H9 (cell line): Measurements from ENCODE around the gene CHMP6. TPM values are rescaled to one million over a fixed set of nuclear protein-coding genes. Genes with fewer than 3 reads are reported as not detected.

Source experiments
- DNase-seq: peaks from one replicate; pipeline ENCODE4 v3.0.0-alpha.2; 2017
- H2AFZ ChIP-seq: one replicate; pipeline ENCODE4 v1.6.1; 2013; ENCODE audit warnings: mild to moderate bottlenecking, low read length, control low read depth, moderate library complexity
- H2AK5ac ChIP-seq: 2 replicates; pipeline ENCODE4 v1.6.1; 2013; ENCODE audit warnings: low read length, control low read depth, mixed read lengths; ENCODE audit not compliant: insufficient read length
- H2BK120ac ChIP-seq: one replicate; pipeline ENCODE4 v1.6.1; 2013; ENCODE audit warnings: low read depth, mild to moderate bottlenecking, low read length, control low read depth, inconsistent platforms; ENCODE audit not compliant: poor library complexity, severe bottlenecking
- H2BK12ac ChIP-seq: 2 replicates; pipeline ENCODE4 v1.6.1; 2013; ENCODE audit warnings: low read length, control low read depth, mixed read lengths, low read depth; ENCODE audit not compliant: insufficient read length
- H2BK15ac ChIP-seq: 2 replicates; pipeline ENCODE4 v1.6.1; 2013; ENCODE audit warnings: low read depth, low read length, control low read depth
- H2BK20ac ChIP-seq: one replicate; pipeline ENCODE4 v1.6.1; 2013; ENCODE audit warnings: low read depth, mild to moderate bottlenecking, low read length, control low read depth, inconsistent platforms; ENCODE audit not compliant: poor library complexity, severe bottlenecking
- H2BK5ac ChIP-seq: 2 replicates; pipeline ENCODE4 v1.6.1; 2013; ENCODE audit warnings: low read length, control low read depth, mixed read lengths; ENCODE audit not compliant: insufficient read length
- H3K14ac ChIP-seq: 2 replicates; pipeline ENCODE4 v1.6.1; 2013; ENCODE audit warnings: low read length, control low read depth; ENCODE audit not compliant: insufficient read depth
- H3K18ac ChIP-seq: 2 replicates; pipeline ENCODE4 v1.6.1; 2013; ENCODE audit warnings: low read depth, mild to moderate bottlenecking, mixed read lengths, low read length, control low read depth; ENCODE audit not compliant: insufficient read length
- H3K23ac ChIP-seq: 2 replicates; pipeline ENCODE4 v1.6.1; 2013; ENCODE audit warnings: low read length, control low read depth, mixed read lengths, low read depth; ENCODE audit not compliant: insufficient read length
- H3K23me2 ChIP-seq: 2 replicates; pipeline ENCODE4 v1.6.1; 2013; ENCODE audit warnings: low read depth, mild to moderate bottlenecking, mixed read lengths, low read length, control low read depth; ENCODE audit not compliant: insufficient read length, poor library complexity, severe bottlenecking
- H3K27ac ChIP-seq: 2 replicates; pipeline ENCODE4 v1.5.1; 2013; ENCODE audit warnings: low read length, control low read depth, mixed read lengths, low read depth; ENCODE audit not compliant: insufficient read length
- H3K27me3 ChIP-seq: 2 replicates; pipeline ENCODE4 v1.6.1; 2013; ENCODE audit warnings: low read length, control low read depth, inconsistent platforms; ENCODE audit not compliant: insufficient read depth
- H3K4ac ChIP-seq: 2 replicates; pipeline ENCODE4 v1.6.1; 2013; ENCODE audit warnings: low read depth, mild to moderate bottlenecking, control low read depth, inconsistent platforms, low read length, moderate library complexity
- H3K4me1 ChIP-seq: 2 replicates; pipeline ENCODE4 v1.6.1; 2013; ENCODE audit warnings: low read length, control low read depth, inconsistent platforms; ENCODE audit not compliant: insufficient read depth
- H3K4me2 ChIP-seq: 2 replicates; pipeline ENCODE4 v1.6.1; 2013; ENCODE audit warnings: low read length, control low read depth, mixed read lengths; ENCODE audit not compliant: insufficient read length, insufficient read depth
- H3K56ac ChIP-seq: 2 replicates; pipeline ENCODE4 v1.6.1; 2013; ENCODE audit warnings: low read depth, mild to moderate bottlenecking, mixed read lengths, low read length, control low read depth; ENCODE audit not compliant: insufficient read length
- H3K79me1 ChIP-seq: 2 replicates; pipeline ENCODE4 v1.6.1; 2013; ENCODE audit warnings: low read depth, mild to moderate bottlenecking, moderate library complexity, low read length, control low read depth, inconsistent platforms; ENCODE audit not compliant: insufficient read depth, poor library complexity, severe bottlenecking
- H3K79me2 ChIP-seq: 2 replicates; pipeline ENCODE4 v1.6.1; 2013; ENCODE audit warnings: low read length, control low read depth, inconsistent platforms; ENCODE audit not compliant: insufficient read depth
- H3K9ac ChIP-seq: 2 replicates; pipeline ENCODE4 v1.6.1; 2013; ENCODE audit warnings: low read length, control low read depth, mixed read lengths; ENCODE audit not compliant: insufficient read length; ENCODE audit errors: extremely low read depth
- H3K9me3 ChIP-seq: one replicate; pipeline ENCODE4 v1.6.1; 2013; ENCODE audit warnings: low read depth, low read length, inconsistent platforms; ENCODE audit not compliant: control insufficient read depth
- H3T11ph ChIP-seq: one replicate; pipeline ENCODE4 v1.6.1; 2013; ENCODE audit warnings: mild to moderate bottlenecking, low read length, control low read depth, inconsistent platforms
- H4K20me1 ChIP-seq: one replicate; pipeline ENCODE4 v1.6.1; 2013; ENCODE audit not compliant: control insufficient read depth, insufficient read length, insufficient read depth
- H4K5ac ChIP-seq: 2 replicates; pipeline ENCODE4 v1.6.1; 2013; ENCODE audit warnings: low read depth, mild to moderate bottlenecking, mixed read lengths, low read length, control low read depth; ENCODE audit not compliant: insufficient read length
- H4K8ac ChIP-seq: replicated peaks from 2 replicates; pipeline ENCODE4 v1.6.1; 2013; ENCODE audit warnings: low read length, control low read depth, mixed read lengths, low read depth; ENCODE audit not compliant: insufficient read length
- H4K91ac ChIP-seq: 2 replicates; pipeline ENCODE4 v1.6.1; 2013; ENCODE audit warnings: low read depth, mild to moderate bottlenecking, moderate library complexity, mixed read lengths, low read length, control low read depth; ENCODE audit not compliant: insufficient read length
- H3K27ac Mint-ChIP-seq, 3 experiments: 2 replicates in 2 of 3; 3 replicates in 1 of 3; pipeline ENCODE4 v1.8.0; 2020 to 2021; ENCODE audit warnings: mixed read lengths in 3 of 3, mild to moderate bottlenecking in 1 of 3, moderate library complexity in 1 of 3
- H3K27me3 Mint-ChIP-seq: 2 replicates; pipeline ENCODE4 v1.8.0; 2021; ENCODE audit warnings: low read depth, mild to moderate bottlenecking, moderate library complexity, mixed read lengths
- H3K36me3 Mint-ChIP-seq, 3 experiments: 2 replicates in 2 of 3; 3 replicates in 1 of 3; pipeline ENCODE4 v1.8.0; 2020 to 2021; ENCODE audit warnings: low read depth in 3 of 3, mixed read lengths in 3 of 3; ENCODE audit not compliant: insufficient read depth in 1 of 3
- H3K4me1 Mint-ChIP-seq, 2 experiments: 2 replicates each; pipeline ENCODE4 v1.8.0; 2020; ENCODE audit warnings: mixed read lengths in 2 of 2
- H3K4me3 Mint-ChIP-seq, 2 experiments: 2 replicates in 1 of 2; 3 replicates in 1 of 2; pipeline ENCODE4 v1.8.0; 2020 to 2021; ENCODE audit warnings: mild to moderate bottlenecking in 2 of 2, mixed read lengths in 2 of 2, moderate library complexity in 1 of 2
- H3K9me3 Mint-ChIP-seq, 2 experiments: 2 replicates in 1 of 2; 3 replicates in 1 of 2; pipeline ENCODE4 v1.8.0; 2020; ENCODE audit warnings: mild to moderate bottlenecking in 2 of 2, mixed read lengths in 2 of 2, moderate library complexity in 1 of 2
- WGBS: extraction: QIAGEN DNeasy Blood & Tissue Kit; methylation state at CpG from one replicate; pipeline ENCODE4 v1.1.7; 2013; ENCODE audit warnings: missing lambda C conversion rate, low lambda C conversion rate, mixed read lengths; ENCODE audit not compliant: insufficient read length; ENCODE audit errors: extremely low coverage; 5-methylcytosine and 5-hydroxymethylcytosine counted together
- total RNA-seq: library from RNA; stranded (reverse); gene quantifications from 2 replicates; pipeline ENCODE4 v1.2.1, GENCODE V29; 2021
- TF ChIP-seq, protein P1 (sequence below): fragments of 200-600 bp; sonication (generic); conservative IDR thresholded peaks from 3 replicates; pipeline ENCODE4 v1.8.0; 2021; ENCODE audit warnings: antibody characterized with exemption, mild to moderate bottlenecking

Gene CHMP6
- total RNA-seq, 1 experiment from 2014 or later = 23.4 TPM

DNA sequence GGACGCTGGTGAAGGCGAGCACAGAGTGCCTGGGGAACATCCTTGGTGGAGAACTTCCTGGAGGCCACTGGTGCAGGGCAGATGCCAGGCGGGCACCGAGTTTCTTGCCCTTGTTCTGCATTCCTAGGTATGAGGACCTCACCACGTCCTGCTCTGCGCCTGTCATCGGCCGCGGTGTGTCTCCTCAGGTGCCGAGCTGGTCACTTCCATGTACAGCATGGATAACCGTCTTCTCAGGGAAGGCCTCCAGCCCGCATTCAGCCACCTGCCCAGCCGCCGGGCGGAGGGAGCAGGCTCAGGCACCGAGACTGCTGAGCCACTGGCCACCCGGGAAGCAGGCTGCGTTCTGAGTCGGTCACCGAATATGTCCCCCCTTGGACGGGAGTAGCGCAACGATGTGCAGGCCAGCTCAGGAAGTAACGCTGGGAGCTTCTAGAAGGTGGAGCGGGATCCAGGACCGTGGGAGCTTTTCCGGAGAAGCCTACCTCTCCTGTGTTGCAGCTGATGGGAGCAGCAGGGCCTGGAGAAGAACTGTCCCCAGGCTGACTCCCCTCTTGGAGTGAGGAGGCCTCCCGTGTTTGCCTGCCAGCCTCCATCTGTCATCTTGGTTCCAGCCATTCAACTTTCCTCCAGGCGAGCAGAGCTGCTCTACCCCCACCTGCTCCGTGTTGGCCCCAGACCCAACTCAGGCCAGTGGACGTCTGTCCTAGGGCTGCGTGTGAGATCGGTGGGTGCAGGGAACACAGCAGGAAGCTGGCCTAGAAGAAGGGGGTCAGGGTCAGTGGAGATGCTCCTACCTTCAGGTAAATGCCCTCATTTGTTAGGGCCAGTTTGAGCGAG is 41.2 kb downstream of the CHMP6 start:
- H3K4me2 ChIP-seq = peak overlapping the region; percentile 41
- H3K56ac ChIP-seq = no peak overlapping the region
- H3K27ac ChIP-seq = no peak overlapping the region
- peaks cover 4% of the 10 kb centered on the region; the same call in 1 of the 2 replicates for H3K4me1 ChIP-seq
- H4K8ac ChIP-seq = no peak overlapping the region
- Mint-ChIP-seq H3K4me3 (peak overlapping the region; percentile 79 to 92), H3K36me3 (peaks cover 0 to 21% (median 11%) of the 10 kb centered on the region in 3 experiments; a peak in 5 of 7 replicates), H3K4me1 (peaks cover 30 to 42% of the 10 kb centered on the region in 2 experiments), H3K9me3 (no peaks in the 10 kb centered on the region; a peak in 1 of 5 replicates), H3K27ac (no peak overlapping the region), H3K27me3 (peaks cover 27% of the 10 kb centered on the region)
- no peaks in the 10 kb centered on the region for H3K79me1 ChIP-seq
- no peaks in the 10 kb centered on the region for H3K79me2 ChIP-seq
- H4K91ac ChIP-seq = no peak overlapping the region
- no peak overlapping the region for H2BK12ac ChIP-seq
- H3K18ac ChIP-seq = no peak overlapping the region
- H2BK120ac ChIP-seq = no peak overlapping the region
- TF ChIP-seq, protein P1, sequence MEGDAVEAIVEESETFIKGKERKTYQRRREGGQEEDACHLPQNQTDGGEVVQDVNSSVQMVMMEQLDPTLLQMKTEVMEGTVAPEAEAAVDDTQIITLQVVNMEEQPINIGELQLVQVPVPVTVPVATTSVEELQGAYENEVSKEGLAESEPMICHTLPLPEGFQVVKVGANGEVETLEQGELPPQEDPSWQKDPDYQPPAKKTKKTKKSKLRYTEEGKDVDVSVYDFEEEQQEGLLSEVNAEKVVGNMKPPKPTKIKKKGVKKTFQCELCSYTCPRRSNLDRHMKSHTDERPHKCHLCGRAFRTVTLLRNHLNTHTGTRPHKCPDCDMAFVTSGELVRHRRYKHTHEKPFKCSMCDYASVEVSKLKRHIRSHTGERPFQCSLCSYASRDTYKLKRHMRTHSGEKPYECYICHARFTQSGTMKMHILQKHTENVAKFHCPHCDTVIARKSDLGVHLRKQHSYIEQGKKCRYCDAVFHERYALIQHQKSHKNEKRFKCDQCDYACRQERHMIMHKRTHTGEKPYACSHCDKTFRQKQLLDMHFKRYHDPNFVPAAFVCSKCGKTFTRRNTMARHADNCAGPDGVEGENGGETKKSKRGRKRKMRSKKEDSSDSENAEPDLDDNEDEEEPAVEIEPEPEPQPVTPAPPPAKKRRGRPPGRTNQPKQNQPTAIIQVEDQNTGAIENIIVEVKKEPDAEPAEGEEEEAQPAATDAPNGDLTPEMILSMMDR = no peak
- H4K20me1 ChIP-seq = no peaks in the 10 kb centered on the region
- DNase-seq = no peak
- H3K9ac ChIP-seq = no peak overlapping the region
- H2BK20ac ChIP-seq = no peak overlapping the region
- H3K14ac ChIP-seq = no peak overlapping the region; the same call in 1 of the 2 replicates
- no peak overlapping the region for H2AK5ac ChIP-seq
- H2BK5ac ChIP-seq = no peak overlapping the region
- H4K5ac ChIP-seq = no peak overlapping the region
- no peak overlapping the region for H2AFZ ChIP-seq
- peaks cover 2% of the 10 kb centered on the region; the same call in 1 of the 2 replicates for H3K27me3 ChIP-seq
- H3K23me2 ChIP-seq = peaks cover 9% of the 10 kb centered on the region
- H3K4ac ChIP-seq = no peak overlapping the region
- no peak overlapping the region for H2BK15ac ChIP-seq
- WGBS = no CpG with 5 or more reads among the region's 34 CpGs
- no peak overlapping the region for H3K23ac ChIP-seq
- no peak overlapping the region for H3T11ph ChIP-seq
- H3K9me3 ChIP-seq = no peaks in the 10 kb centered on the region
